ENCODE data around the gene PPM1K. TPM values are rescaled to one million over a fixed set of nuclear protein-coding genes. Genes with fewer than 3 reads are reported as not detected.
"Not testable (repeated sequence)": the region's sequence is repeated elsewhere in the genome, so short reads cannot be mapped to it uniquely, and the experiment has no call there.

The PPM1K gene
- total and polyA plus RNA-seq, 9 of the 15 experiments (the other 6 are each of a cell fraction or from before 2014, with no cell fraction given) = 8.2 to 18.0 (median 10.5) TPM

GRCh38 chr4:88315460-88316017 is 31.2 kb upstream of the PPM1K start:
- intact Hi-C loops (cut with micrococcal nuclease) (no loop called here), in situ Hi-C loops (cut with MboI) (no loop called here)
- no peak overlapping the region for H3K4me3 ChIP-seq
- no peaks in the 10 kb centered on the region for H4K20me1 ChIP-seq (replicated peaks; ENCODE audit: control insufficient read depth, insufficient read depth, low read length)
- TF ChIP-seq SAP30 (IDR thresholded peaks at IDR 0.05; ENCODE audit: borderline replicate concordance, insufficient read depth, low read depth, low read length, poor library complexity, severe bottlenecking) (no peak), CHCHD3 (CRISPR knock-in tag; IDR thresholded peaks at IDR 0.05) (no peak), CREB3 (tag; conservative IDR thresholded peaks at IDR 0.05; ENCODE audit: low read depth) (no peak), E2F1 (CRISPR knock-in tag; IDR thresholded peaks at IDR 0.05) (no peak), RBM22 (IDR thresholded peaks at IDR 0.05; ENCODE audit: low read depth, low read length, poor library complexity, severe bottlenecking) (no peak), ZNF277 (CRISPR knock-in tag; IDR thresholded peaks at IDR 0.05; ENCODE audit: borderline replicate concordance) (no peak), MYBL2 (IDR thresholded peaks at IDR 0.05; ENCODE audit: low read depth) (no peak), MYBL2 (CRISPR knock-in tag; IDR thresholded peaks at IDR 0.05; ENCODE audit: borderline replicate concordance) (no peak), MEIS2 (IDR thresholded peaks at IDR 0.05; ENCODE audit: partially characterized antibody) (no peak), TOE1 (IDR thresholded peaks at IDR 0.05; ENCODE audit: borderline replicate concordance) (no peak), TOE1 (CRISPR knock-in tag; IDR thresholded peaks at IDR 0.05; ENCODE audit: borderline replicate concordance, low read depth) (no peak), SREBF1 (IDR thresholded peaks at IDR 0.05; ENCODE audit: borderline replicate concordance, low read depth, low read length) (no peak)
- no peaks in the 10 kb centered on the region for H3K79me2 ChIP-seq (ENCODE audit: control insufficient read depth, insufficient read depth, low read length)
- WGBS (ENCODE audit: insufficient coverage, low coverage, missing lambda C conversion rate) = 0% methylated on average over 5 of the region's 5 CpGs
- no peaks in the 10 kb centered on the region for H3K36me3 ChIP-seq (ENCODE audit: control insufficient read depth, insufficient read depth, low read length)
- ChIA-PET POLR2A (no interaction called here), CTCF (ENCODE audit: low intra/inter-chr PET ratio) (no interaction called here)
- DNase-seq (ENCODE audit: extremely low read depth in 1 of 4, low spot score in 3 of 4) = no peak
- H3K9me1 ChIP-seq (ENCODE audit: control insufficient read depth, insufficient read depth, low read length) = no peaks in the 10 kb centered on the region
- no peaks in the 10 kb centered on the region for H3K27me3 ChIP-seq (ENCODE audit: control insufficient read depth in 2 of 2, insufficient read depth in 2 of 2, low read length in 2 of 2)
- no peak for ATAC-seq
- H2AFZ ChIP-seq (ENCODE audit: low read depth, low read length) = no peak overlapping the region
- H3K9ac ChIP-seq (ENCODE audit: insufficient read depth in 1 of 2, low read depth in 2 of 2, low read length in 2 of 2) = no peak overlapping the region
- no peak for FAIRE-seq
- H3K4me1 ChIP-seq (replicated peaks in 1 of 2; ENCODE audit: control insufficient read depth in 2 of 2, insufficient read depth in 2 of 2, low read length in 2 of 2) = no peaks in the 10 kb centered on the region
- no TSS peak for BruUV-seq (replicated peaks)
- H3K27ac ChIP-seq (ENCODE audit: extremely low read depth, low read depth, low read length) = no peak overlapping the region
- H3K4me2 ChIP-seq (ENCODE audit: insufficient read depth, low read length) = no peak overlapping the region
- no peaks in the 10 kb centered on the region for H3K9me3 ChIP-seq (replicated peaks; ENCODE audit: control insufficient read depth, insufficient read depth, low read depth, low read length)

GRCh38 chr4:88313088-88313624 is 28.8 kb upstream of the PPM1K start:
- DNase-seq (ENCODE audit: extremely low read depth in 1 of 4, low spot score in 3 of 4); ATAC-seq; H3K4me3 ChIP-seq; FAIRE-seq; in situ Hi-C loops (cut with MboI); intact Hi-C loops (cut with micrococcal nuclease); H3K27me3 ChIP-seq (ENCODE audit: control insufficient read depth in 2 of 2, insufficient read depth in 2 of 2, low read length in 2 of 2); H3K4me1 ChIP-seq (replicated peaks in 1 of 2; ENCODE audit: control insufficient read depth in 2 of 2, insufficient read depth in 2 of 2, low read length in 2 of 2); POLR2A ChIA-PET; H3K4me2 ChIP-seq (ENCODE audit: insufficient read depth, low read length); H3K9ac ChIP-seq (ENCODE audit: insufficient read depth in 1 of 2, low read depth in 2 of 2, low read length in 2 of 2); H2AFZ ChIP-seq (ENCODE audit: low read depth, low read length); H3K9me1 ChIP-seq (ENCODE audit: control insufficient read depth, insufficient read depth, low read length); CTCF ChIA-PET (ENCODE audit: low intra/inter-chr PET ratio); H3K9me3 ChIP-seq (replicated peaks; ENCODE audit: control insufficient read depth, insufficient read depth, low read depth, low read length); H4K20me1 ChIP-seq (replicated peaks; ENCODE audit: control insufficient read depth, insufficient read depth, low read length); H3K79me2 ChIP-seq (ENCODE audit: control insufficient read depth, insufficient read depth, low read length); BruUV-seq (replicated peaks); H3K36me3 ChIP-seq (ENCODE audit: control insufficient read depth, insufficient read depth, low read length); H3K27ac ChIP-seq (ENCODE audit: extremely low read depth, low read depth, low read length): not testable (repeated sequence)
- 6% methylated on average over 14 of the region's 23 CpGs for WGBS (ENCODE audit: insufficient coverage, low coverage, missing lambda C conversion rate)
